Hindlimb muscle (tissue), 1 donor: ENCODE results near the gene NEK6. TPM values are rescaled to one million over a fixed set of nuclear protein-coding genes. Genes with fewer than 3 reads are reported as not detected.

Experiments used
- polyA plus RNA-seq: library from polyadenylated mRNA; unstranded; fragments of 120-200 nt; gene quantifications from one replicate; pipeline ENCODE4 v1.2.1, GENCODE V29; 2013; ENCODE audit not compliant: insufficient read length

The NEK6 gene
- polyA plus RNA-seq, 1 donor = 37.0 TPM

Other genes starting within 250 kb of the NEK6 start
- gene LHX2, start 246.2 kb upstream of the NEK6 start, polyA plus RNA-seq = 2.0 TPM
- 188 TPM for gene PSMB7, start 157.5 kb downstream of the NEK6 start, polyA plus RNA-seq
- gene ADGRD2, start 192.5 kb downstream of the NEK6 start, polyA plus RNA-seq = not detected
- not detected for gene NR5A1, start 249.4 kb downstream of the NEK6 start, polyA plus RNA-seq